Measurements from ENCODE around the gene TMEM9.

GRCh38 chr1:201169203-201169602 lies 14.9 kb upstream of the TMEM9 start:
- TF ChIP-seq CTCF (IDR thresholded peaks at IDR 0.05): no peak
- no peak for TF ChIP-seq EP300 (IDR thresholded peaks at IDR 0.05)
- TF ChIP-seq POLR2A (IDR thresholded peaks at IDR 0.05): no peak
